Mucosa of descending colon (tissue), 3 donors: ENCODE measurements around the gene PDZRN4. TPM values are rescaled to one million over a fixed set of nuclear protein-coding genes. Genes with fewer than 3 reads are reported as not detected.

Experiments used
- ATAC-seq: fragments of 200-7000 bp; cut with Tn5 transposase; one replicate; pipeline ENCODE4 v1.9.1; 2020; ENCODE audit warnings: mild to moderate bottlenecking, moderate library complexity
- DNase-seq, 3 donors: peaks; one replicate each; pipeline ENCODE4 v3.0.0-alpha.2; 2020
- H3K36me3 ChIP-seq: fragments of 200-600 bp; one replicate; pipeline ENCODE4 v1.8.0; 2021; ENCODE audit warnings: low read depth, mild to moderate bottlenecking
- H3K4me1 ChIP-seq: fragments of 200-600 bp; one replicate; pipeline ENCODE4 v1.8.0; 2021; ENCODE audit warnings: low read depth, mild to moderate bottlenecking
- H3K4me3 ChIP-seq: fragments of 200-600 bp; one replicate; pipeline ENCODE4 v1.8.0; 2021; ENCODE audit warnings: mild to moderate bottlenecking
- H3K9me3 ChIP-seq: fragments of 200-600 bp; one replicate; pipeline ENCODE4 v1.8.0; 2021; ENCODE audit warnings: mild to moderate bottlenecking
- CTCF ChIP-seq: fragments of 200-600 bp; IDR thresholded peaks from one replicate; pipeline ENCODE4 v1.8.0; 2022; ENCODE audit warnings: antibody characterized with exemption, mild to moderate bottlenecking
- intact Hi-C, 2 donors: fragments of 100-400 bp; cut with DNase I in 1 of 2; cut with micrococcal nuclease in 1 of 2; formaldehyde crosslinking; loops; one replicate each; pipeline versions ENCODE4 v1.11.0 to v1.11.1; 2022; cut with DNase I, micrococcal nuclease
- total RNA-seq, 3 donors: library from RNA; stranded (reverse); fragmentation: NEBNext Ultra II Directional in 2 of 3; extraction: Animal tissue kit (Norgen Biotek cat#: 25700) in 2 of 3; gene quantifications; one replicate each; pipeline versions ENCODE4 v1.2.1 to v1.2.4, GENCODE V29; 2021 to 2023
- donor health status: DM: no; HTN: no; CAD: no; lungs with moderate emphysema.
- donor health status: DM: no; HTN: no; CAD: no.
- donor health status: DM: no; HTN: yes; CAD: no.

Gene PDZRN4
- total RNA-seq, 3 donors from 2014 or later: 0.78 to 46.9 (median 2.0) TPM

GRCh38 chr12:41467591-41468325, 279.6 kb downstream of the PDZRN4 start:
- Histone ChIP-seq H3K4me1 (no peaks in the 10 kb centered on the region), H3K4me3 (no peak overlapping the region), H3K9me3 (no peaks in the 10 kb centered on the region), H3K36me3 (no peaks in the 10 kb centered on the region)
- DNase-seq: no peak
- no peak for TF ChIP-seq CTCF
- ATAC-seq: no peak
- intact Hi-C loops: no loop called here

GRCh38 chr12:41468341-41468740, 280.2 kb downstream of the PDZRN4 start:
- no peak for ATAC-seq
- no peaks in the 10 kb centered on the region for H3K4me1 ChIP-seq
- DNase-seq: no peak
- H3K4me3 ChIP-seq: no peak overlapping the region
- H3K9me3 ChIP-seq: no peaks in the 10 kb centered on the region
- no peak for TF ChIP-seq CTCF
- no peaks in the 10 kb centered on the region for H3K36me3 ChIP-seq
- intact Hi-C loops: no loop called here

- Histone ChIP-seq H3K9me3 (no peaks in the 10 kb centered on the region), H3K4me1 (no peaks in the 10 kb centered on the region), H3K36me3 (no peaks in the 10 kb centered on the region), H3K4me3 (no peak overlapping the region)
- DNase-seq (no peak), ATAC-seq (no peak)
- intact Hi-C loops: no loop called here
- TF ChIP-seq CTCF: no peak
Observed at GRCh38 chr12:41468756-41469155, 280.6 kb downstream of the PDZRN4 start.

- DNase-seq (no peak), ATAC-seq (no peak)
- intact Hi-C loops: no loop called here
- TF ChIP-seq CTCF: no peak
- H3K4me3 ChIP-seq: no peak overlapping the region
- H3K9me3 ChIP-seq: no peaks in the 10 kb centered on the region
- H3K36me3 ChIP-seq: no peaks in the 10 kb centered on the region
- no peaks in the 10 kb centered on the region for H3K4me1 ChIP-seq
Observed at GRCh38 chr12:41473441-41473840, 285.3 kb downstream of the PDZRN4 start.

GRCh38 chr12:41474001-41474400, 285.9 kb downstream of the PDZRN4 start:
- intact Hi-C loops: no loop called here
- DNase-seq (no peak), ATAC-seq (no peak)
- Histone ChIP-seq H3K4me1 (no peaks in the 10 kb centered on the region), H3K4me3 (no peak overlapping the region), H3K9me3 (no peaks in the 10 kb centered on the region), H3K36me3 (no peaks in the 10 kb centered on the region)
- TF ChIP-seq CTCF: no peak
